OCI-LY3 (cell line): ENCODE results near the gene MFAP5.

Experiments used
- H2AFZ ChIP-seq: fragments of 200-600, 300-600 bp; shearing (Covaris generic); 2 replicates; pipeline ENCODE4 v1.6.0; 2014; ENCODE audit warnings: antibody characterized with exemption, low read depth, low read length
- H3K27ac ChIP-seq: fragments of 200-600, 300-600 bp; sonication (generic); 2 replicates; pipeline ENCODE4 v1.5.1; 2014; ENCODE audit warnings: mild to moderate bottlenecking, low read length, moderate library complexity, mixed read lengths
- H3K27me3 ChIP-seq: fragments of 200-600, 300-600 bp; sonication (generic); 2 replicates; pipeline ENCODE4 v1.6.1; 2014; ENCODE audit warnings: low read depth, low read length, mixed read lengths
- H3K36me3 ChIP-seq: fragments of 200-600, 300-600 bp; sonication (generic); replicated peaks from 2 replicates; pipeline ENCODE3; 2014; ENCODE audit warnings: low read depth, low read length, mixed read lengths
- H3K4me1 ChIP-seq: fragments of 300-600, 200-600 bp; sonication (generic); 2 replicates; pipeline ENCODE4 v1.6.1; 2014; ENCODE audit warnings: low read length, mixed read lengths
- H3K4me2 ChIP-seq: fragments of 200-600, 300-600 bp; sonication (generic); 2 replicates; pipeline ENCODE4 v1.6.1; 2014; ENCODE audit warnings: low read length, mixed read lengths
- H3K4me3 ChIP-seq: fragments of 300-600, 200-600 bp; sonication (generic); 2 replicates; pipeline ENCODE4 v1.5.1; 2014; ENCODE audit warnings: antibody characterized with exemption, mild to moderate bottlenecking, low read length, moderate library complexity
- H3K79me2 ChIP-seq: fragments of 300-600, 200-600 bp; shearing (Covaris generic); 2 replicates; pipeline ENCODE4 v1.6.1; 2014; ENCODE audit warnings: mild to moderate bottlenecking, low read length, mixed read lengths
- H3K9ac ChIP-seq: fragments of 300-600, 200-600 bp; shearing (Covaris generic); 2 replicates; pipeline ENCODE4 v1.6.0; 2014; ENCODE audit warnings: mild to moderate bottlenecking, low read length, moderate library complexity
- H3K9me3 ChIP-seq: fragments of 200-600, 300-600 bp; shearing (Covaris generic); 2 replicates; pipeline ENCODE4 v1.6.1; 2014; ENCODE audit warnings: low read length, mixed read lengths; ENCODE audit not compliant: insufficient read depth
- H4K20me1 ChIP-seq: fragments of 200-600, 300-600 bp; sonication (generic); 2 replicates; pipeline ENCODE4 v1.6.1; 2016; ENCODE audit warnings: low read length, mixed read lengths; ENCODE audit not compliant: insufficient read depth
- CTCF ChIP-seq: fragments of 200-600, 300-600 bp; sonication (generic); IDR thresholded peaks from 2 replicates; pipeline ENCODE4 v1.5.1; 2014; ENCODE audit warnings: antibody characterized with exemption, low read length, low read depth
- EZH2phosphoT487 ChIP-seq: fragments of 200-600 bp; shearing (Covaris generic); IDR thresholded peaks from 2 replicates; pipeline ENCODE4 v1.6.1; 2018; ENCODE audit warnings: antibody characterized with exemption, mixed run types, low read depth

Gene MFAP5

GRCh38 chr12:8699714-8700113 lies 37.1 kb upstream of the MFAP5 start:
- H3K4me3 ChIP-seq = 0 out of 2 replicates have a peak overlapping the region, but pooled peaks have one; percentile 14
- H3K36me3 ChIP-seq = peaks cover 17% of the 10 kb centered on the region
- H3K27me3 ChIP-seq = peaks cover 11% of the 10 kb centered on the region
- H3K27ac ChIP-seq = no peak overlapping the region
- no peaks in the 10 kb centered on the region for H3K9me3 ChIP-seq
- no peak overlapping the region for H2AFZ ChIP-seq
- H3K4me1 ChIP-seq = peaks cover 19% of the 10 kb centered on the region
- no peak overlapping the region for H3K9ac ChIP-seq
- H3K4me2 ChIP-seq = peak overlapping the region; percentile 77
- peaks cover 39% of the 10 kb centered on the region for H3K79me2 ChIP-seq
- H4K20me1 ChIP-seq = 0 out of 2 replicates have a peak, but pooled peaks cover 4% of the 10 kb centered on the region
- TF ChIP-seq EZH2phosphoT487 (no peak), CTCF (no peak)

GRCh38 chr12:8698879-8699278 lies 36.3 kb upstream of the MFAP5 start:
- H3K9me3 ChIP-seq = no peaks in the 10 kb centered on the region
- TF ChIP-seq CTCF (no peak), EZH2phosphoT487 (no peak)
- no peak overlapping the region for H2AFZ ChIP-seq
- 0 out of 2 replicates have a peak, but pooled peaks cover 4% of the 10 kb centered on the region for H4K20me1 ChIP-seq
- peaks cover 11% of the 10 kb centered on the region for H3K27me3 ChIP-seq
- no peak overlapping the region for H3K27ac ChIP-seq
- peak overlapping the region; percentile 77 for H3K4me2 ChIP-seq
- H3K79me2 ChIP-seq = peaks cover 38% of the 10 kb centered on the region
- peak overlapping the region; percentile 96 for H3K9ac ChIP-seq
- H3K4me1 ChIP-seq = peaks cover 19% of the 10 kb centered on the region
- H3K4me3 ChIP-seq = peak overlapping the region; percentile 99
- peaks cover 17% of the 10 kb centered on the region for H3K36me3 ChIP-seq

GRCh38 chr12:8698132-8698851 lies 35.7 kb upstream of the MFAP5 start:
- Histone ChIP-seq H3K4me3 (peak overlapping the region; percentile 99), H4K20me1 (0 out of 2 replicates have a peak, but pooled peaks cover 4% of the 10 kb centered on the region), H3K79me2 (peaks cover 34% of the 10 kb centered on the region), H3K9me3 (no peaks in the 10 kb centered on the region), H3K36me3 (peaks cover 17% of the 10 kb centered on the region), H3K27ac (peak overlapping the region; percentile 41; the same call in 1 of the 2 replicates), H3K27me3 (peaks cover 11% of the 10 kb centered on the region), H3K9ac (peak overlapping the region; percentile 96), H2AFZ (peak overlapping the region; percentile 95), H3K4me2 (peak overlapping the region; percentile 77), H3K4me1 (peaks cover 19% of the 10 kb centered on the region)
- TF ChIP-seq EZH2phosphoT487 (no peak), CTCF (no peak)

GRCh38 chr12:8697476-8698131 lies 35.0 kb upstream of the MFAP5 start, which contains the start of gene RIMKLB:
Gene RIMKLB (plus strand): TSS chr12:8697991. CDS start chr12:8713867, 15,876 bp downstream.
- peaks cover 23% of the 10 kb centered on the region for H3K4me1 ChIP-seq
- H3K79me2 ChIP-seq = peaks cover 28% of the 10 kb centered on the region
- H3K9me3 ChIP-seq = no peaks in the 10 kb centered on the region
- H3K36me3 ChIP-seq = peaks cover 17% of the 10 kb centered on the region
- peak within 1 kb of the TSS; percentile 99 for H3K4me3 ChIP-seq
- H3K4me2 ChIP-seq = peak within 1 kb of the TSS; percentile 95
- peaks cover 11% of the 10 kb centered on the region for H3K27me3 ChIP-seq
- peak within 1 kb of the TSS; percentile 41; the same call in 1 of the 2 replicates for H3K27ac ChIP-seq
- peak within 1 kb of the TSS; percentile 96 for H3K9ac ChIP-seq
- peak within 1 kb of the TSS; percentile 95 for H2AFZ ChIP-seq
- H4K20me1 ChIP-seq = 0 out of 2 replicates have a peak, but pooled peaks cover 2% of the 10 kb centered on the region
- TF ChIP-seq CTCF = no peak
- no peak for TF ChIP-seq EZH2phosphoT487
